Ovary (tissue), 9 donors: ENCODE results near the gene ASIC1. TPM values are rescaled to one million over a fixed set of nuclear protein-coding genes. Genes with fewer than 3 reads are reported as not detected.

Experiments used
- DNase-seq, 5 donors: peaks; one replicate each; pipeline ENCODE4 v3.0.0-alpha.2; 2019 to 2020
- H3K27ac ChIP-seq, 2 donors: fragments of 200-600 bp; one replicate each; pipeline versions ENCODE4 v1.5.1 to v1.8.0; 2019 to 2022
- H3K27me3 ChIP-seq: fragments of 200-600 bp; one replicate; pipeline ENCODE4 v1.8.0; 2022
- H3K36me3 ChIP-seq: fragments of 200-600 bp; sonication (generic); one replicate; pipeline ENCODE4 v1.5.1; 2019
- H3K4me1 ChIP-seq: one replicate; pipeline ENCODE4 v1.8.1; 2013; ENCODE audit warnings: mild to moderate bottlenecking, moderate library complexity; ENCODE audit not compliant: insufficient read depth
- H3K4me3 ChIP-seq: fragments of 200-600 bp; sonication (generic); one replicate; pipeline ENCODE4 v1.5.1; 2017
- H3K9me3 ChIP-seq, 2 donors: fragments of 200-600 bp in 1 of 2; sonication (generic) in 1 of 2; one replicate each; pipeline versions ENCODE4 v1.5.1 to v1.8.1; 2013 to 2019; ENCODE audit warnings: mild to moderate bottlenecking in 1 of 2, moderate library complexity in 1 of 2
- EP300 ChIP-seq: sonication (generic); formaldehyde crosslinking; IDR thresholded peaks from one replicate; pipeline ENCODE4 v1.6.1; 2017; ENCODE audit warnings: antibody characterized with exemption
- POLR2A ChIP-seq: fragments of 450-650 bp; IDR thresholded peaks from one replicate; pipeline ENCODE4 v1.6.1; 2017; ENCODE audit warnings: antibody characterized with exemption, mild to moderate bottlenecking, moderate library complexity
- WGBS, 3 donors: extraction: QIAGEN DNeasy Blood & Tissue Kit in 1 of 3; methylation state at CpG; one replicate each; pipeline versions ENCODE4 v1.1.5 to v1.1.7; 2013 to 2017; 5-methylcytosine and 5-hydroxymethylcytosine counted together
- intact Hi-C, 4 donors: fragments of 100-400 bp; cut with DNase I; formaldehyde crosslinking; loops; one replicate each; pipeline versions ENCODE4 v1.11.0 to v1.15.1; 2022 to 2023
- polyA plus RNA-seq, 2 donors: library from polyadenylated mRNA; stranded (reverse); fragments of 200-250 nt in 1 of 2; fragments of 350-450 nt in 1 of 2; fragmentation: Illumina TruSeq in 1 of 2; extraction: RNeasy Lipid Tissue Mini Kit (QIAGEN cat#74804) in 1 of 2; gene quantifications; one replicate each; pipeline ENCODE4 v1.2.3, GENCODE V29; 2013 to 2014
- total RNA-seq, 7 donors: library from RNA; depleted of rRNA in 2 of 7; stranded (reverse); fragments of >200 nt in 2 of 7; fragmentation: NEBNext Ultra II Directional in 3 of 7; extraction: Animal tissue kit (Norgen Biotek cat#: 25700) in 3 of 7; gene quantifications; one replicate each; pipeline versions ENCODE4 v1.1.0 to v1.2.4, GENCODE V29; 2016 to 2023
- TF ChIP-seq, protein P1 (sequence below), 3 donors: fragments of 450-650 bp in 2 of 3; fragments of 200-600 bp in 1 of 3; IDR thresholded peaks; one replicate each; pipeline versions ENCODE4 v1.5.1 to v1.8.0; 2016 to 2022; ENCODE audit warnings: antibody characterized with exemption in 3 of 3, mild to moderate bottlenecking in 1 of 3
- donor health status: DM: no; HTN: no; CAD: no; lungs with moderate emphysema.
- donor health status: DM: no; HTN: no; CAD: no.
- donor health status: Bipolar disorder and iron deficiency.
- donor health status: DM: yes; HTN: yes; CAD: no.
- donor health status: DM: no; HTN: no; CAD: no.
- donor health status: DM: yes; HTN: yes; CAD: no.

ASIC1 gene
- total and polyA plus RNA-seq, 9 donors, result 0.12 to 4.1 (median 0.69) TPM

GRCh38 chr12:50100561-50100960, 43.2 kb downstream of the ASIC1 start:
- WGBS, 3 donors, result 70 to 82% (median 81%) methylated on average over 3 of the region's 3 CpGs
- H3K27ac ChIP-seq, result no peak overlapping the region
- intact Hi-C loops, result no loop called here

GRCh38 chr12:50101663-50102062, 44.3 kb downstream of the ASIC1 start:
- Histone ChIP-seq H3K27ac (no peak overlapping the region), H3K4me1 (peaks cover 15% of the 10 kb centered on the region), H3K4me3 (no peak overlapping the region), H3K36me3 (peaks cover 2% of the 10 kb centered on the region), H3K9me3 (no peaks in the 10 kb centered on the region), H3K27me3 (no peaks in the 10 kb centered on the region)
- WGBS, 3 donors, result 29 to 47% (median 37%) methylated on average over 3 of the region's 3 CpGs
- TF ChIP-seq, protein P1, sequence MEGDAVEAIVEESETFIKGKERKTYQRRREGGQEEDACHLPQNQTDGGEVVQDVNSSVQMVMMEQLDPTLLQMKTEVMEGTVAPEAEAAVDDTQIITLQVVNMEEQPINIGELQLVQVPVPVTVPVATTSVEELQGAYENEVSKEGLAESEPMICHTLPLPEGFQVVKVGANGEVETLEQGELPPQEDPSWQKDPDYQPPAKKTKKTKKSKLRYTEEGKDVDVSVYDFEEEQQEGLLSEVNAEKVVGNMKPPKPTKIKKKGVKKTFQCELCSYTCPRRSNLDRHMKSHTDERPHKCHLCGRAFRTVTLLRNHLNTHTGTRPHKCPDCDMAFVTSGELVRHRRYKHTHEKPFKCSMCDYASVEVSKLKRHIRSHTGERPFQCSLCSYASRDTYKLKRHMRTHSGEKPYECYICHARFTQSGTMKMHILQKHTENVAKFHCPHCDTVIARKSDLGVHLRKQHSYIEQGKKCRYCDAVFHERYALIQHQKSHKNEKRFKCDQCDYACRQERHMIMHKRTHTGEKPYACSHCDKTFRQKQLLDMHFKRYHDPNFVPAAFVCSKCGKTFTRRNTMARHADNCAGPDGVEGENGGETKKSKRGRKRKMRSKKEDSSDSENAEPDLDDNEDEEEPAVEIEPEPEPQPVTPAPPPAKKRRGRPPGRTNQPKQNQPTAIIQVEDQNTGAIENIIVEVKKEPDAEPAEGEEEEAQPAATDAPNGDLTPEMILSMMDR (IDR thresholded peaks at IDR 0.05), result peak in 2 of 3 donors; percentile 23 to 28
- TF ChIP-seq POLR2A (no peak), EP300 (no peak)
- intact Hi-C loops, result no loop called here
- no peak for DNase-seq

More at GRCh38 chr12:50100561-50100960, 43.2 kb downstream of the ASIC1 start:
- TF ChIP-seq, protein P1 (IDR thresholded peaks at IDR 0.05), result no peak
- TF ChIP-seq EP300 (no peak), POLR2A (no peak)
- no peak overlapping the region for H3K4me3 ChIP-seq
- H3K36me3 ChIP-seq, result peaks cover 2% of the 10 kb centered on the region
- H3K4me1 ChIP-seq, result peaks cover 15% of the 10 kb centered on the region
- H3K9me3 ChIP-seq, result no peaks in the 10 kb centered on the region
- no peak for DNase-seq
- H3K27me3 ChIP-seq, result no peaks in the 10 kb centered on the region

DNA sequence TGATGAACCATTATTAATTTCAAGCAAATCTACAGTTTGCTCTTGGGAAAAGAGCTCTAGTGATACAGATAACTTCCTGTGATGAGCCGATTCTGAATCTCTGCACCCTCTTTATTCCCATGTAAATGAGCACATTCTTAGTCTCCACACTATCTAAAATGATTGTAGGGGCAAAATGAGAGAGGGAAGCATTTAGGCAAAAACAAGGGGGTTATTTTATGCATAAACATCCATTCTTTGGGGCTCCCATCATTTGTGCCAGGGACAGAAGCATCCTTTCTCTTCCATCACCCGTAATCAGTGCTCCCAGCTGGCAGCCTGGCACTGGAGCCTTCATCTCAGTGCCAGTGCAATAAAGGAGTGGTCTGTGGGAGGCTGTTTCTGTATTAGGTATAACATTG, 44.7 kb downstream of the ASIC1 start:
- H3K9me3 ChIP-seq, result no peaks in the 10 kb centered on the region
- no peak for DNase-seq
- 47 to 66% (median 56%) methylated on average over 2 of the region's 2 CpGs for WGBS, 3 donors
- no peaks in the 10 kb centered on the region for H3K27me3 ChIP-seq
- H3K36me3 ChIP-seq, result peaks cover 2% of the 10 kb centered on the region
- intact Hi-C loops, result no loop called here
- peaks cover 15% of the 10 kb centered on the region for H3K4me1 ChIP-seq
- no peak for TF ChIP-seq POLR2A
- TF ChIP-seq, protein P1 (IDR thresholded peaks at IDR 0.05), result no peak
- TF ChIP-seq EP300, result no peak
- no peak overlapping the region for H3K27ac ChIP-seq
- H3K4me3 ChIP-seq, result no peak overlapping the region

- TF ChIP-seq, protein P1 (IDR thresholded peaks at IDR 0.05), result no peak
- TF ChIP-seq POLR2A (no peak), EP300 (no peak)
- H3K27ac ChIP-seq, result peak overlapping the region in 1 of 2 donors; percentile 27
Measured at GRCh38 chr12:50102646-50103309, 45.4 kb downstream of the ASIC1 start.

More at GRCh38 chr12:50102646-50103309, 45.4 kb downstream of the ASIC1 start:
- DNase-seq, result no peak
- H3K4me1 ChIP-seq, result peaks cover 15% of the 10 kb centered on the region
- no peaks in the 10 kb centered on the region for H3K27me3 ChIP-seq
- H3K36me3 ChIP-seq, result peaks cover 2% of the 10 kb centered on the region
- intact Hi-C loops, result no loop called here
- no peak overlapping the region for H3K4me3 ChIP-seq
- WGBS, 3 donors, result 46 to 65% (median 60%) methylated on average over 8 of the region's 8 CpGs
- H3K9me3 ChIP-seq, result no peaks in the 10 kb centered on the region
